Tibial nerve (tissue), 3 donors: ENCODE data around the gene ALDH3B1.

Experiments
- CTCF ChIP-seq, 5 experiments: fragments of 200-600 bp in 3 of 5; fragments of 450-650 bp in 2 of 5; sonication (generic) in 3 of 5; IDR thresholded peaks; one replicate each; pipeline ENCODE4 v1.5.1; 2016 to 2019; ENCODE audit warnings: antibody characterized with exemption in 5 of 5, mild to moderate bottlenecking in 3 of 5, moderate library complexity in 2 of 5
- POLR2A ChIP-seq, 2 donors: fragments of 450-650 bp; IDR thresholded peaks; one replicate each; pipeline ENCODE4 v1.6.1; 2017; ENCODE audit warnings: antibody characterized with exemption in 2 of 2, mild to moderate bottlenecking in 2 of 2, moderate library complexity in 2 of 2

GRCh38 chr11:68077617-68078582 lies 67.8 kb downstream of the ALDH3B1 start:
- TF ChIP-seq CTCF (IDR thresholded peaks at IDR 0.05), result no peak
- TF ChIP-seq POLR2A (IDR thresholded peaks at IDR 0.05), result no peak
